HepG2 (cell line): ENCODE results near the gene LRFN2.

ENCODE experiments used
- ARNTL ChIP-seq: sonication (generic); formaldehyde crosslinking; IDR thresholded peaks from 2 replicates; pipeline ENCODE4 v1.4.0; 2020; ENCODE audit warnings: mild to moderate bottlenecking, missing genetic modification reagents
- BRCA1 ChIP-seq: sonication (generic); formaldehyde crosslinking; IDR thresholded peaks from 2 replicates; pipeline ENCODE4 v1.4.0; 2020; ENCODE audit warnings: missing genetic modification reagents
- CTCF ChIP-seq: sonication (generic); formaldehyde crosslinking; IDR thresholded peaks from 2 replicates; pipeline ENCODE4 v1.5.0; 2020; ENCODE audit warnings: mild to moderate bottlenecking, missing genetic modification reagents, moderate library complexity
- NBN ChIP-seq: fragments of 450-650 bp; conservative IDR thresholded peaks from 2 replicates; pipeline ENCODE4 v1.6.1; 2017
- POLR2AphosphoS5 ChIP-seq: IDR thresholded peaks from 2 replicates; pipeline ENCODE4 v1.6.1; 2012; ENCODE audit warnings: low read depth, low read length
- ZNF639 ChIP-seq: conservative IDR thresholded peaks from 2 replicates; pipeline ENCODE4 v1.6.1; 2018; ENCODE audit warnings: missing genetic modification reagents

GRCh38 chr6:40479706-40480105, 107.5 kb downstream of the LRFN2 start:
- TF ChIP-seq ZNF639 (no peak), ARNTL (CRISPR knock-in tag) (no peak), BRCA1 (no peak), POLR2AphosphoS5 (no peak), NBN (no peak), CTCF (CRISPR knock-in tag) (no peak)
